ENCODE results near the gene GDPD4. TPM values are rescaled to one million over a fixed set of nuclear protein-coding genes. Genes with fewer than 3 reads are reported as not detected.

Gene GDPD4
- total RNA-seq, 1 donor from 2014 or later: not detected

DNA sequence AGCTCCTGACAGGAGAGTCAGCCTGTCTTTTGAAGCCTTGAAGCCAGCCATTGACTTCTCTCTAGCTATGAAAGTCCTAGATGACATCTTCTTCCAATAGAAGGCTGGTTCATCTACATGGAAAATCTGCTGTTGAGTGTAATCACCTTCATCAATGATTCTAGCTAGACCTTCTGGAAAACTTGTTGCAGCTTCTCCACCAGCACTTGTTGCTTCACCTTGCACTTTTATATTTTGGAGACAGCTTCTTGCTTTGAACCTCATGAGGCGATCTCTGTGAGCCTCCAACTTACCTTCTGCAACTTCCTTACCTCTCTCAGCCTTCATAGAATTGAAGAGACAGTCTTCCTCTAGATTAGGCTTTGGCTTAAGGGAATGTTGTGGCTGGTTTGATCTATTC lies 115.2 kb downstream of the GDPD4 start:
- no peak for DNase-seq (ENCODE audit: low spot score in 2 of 2, unreplicated experiment in 2 of 2)
- TF ChIP-seq, protein P1, sequence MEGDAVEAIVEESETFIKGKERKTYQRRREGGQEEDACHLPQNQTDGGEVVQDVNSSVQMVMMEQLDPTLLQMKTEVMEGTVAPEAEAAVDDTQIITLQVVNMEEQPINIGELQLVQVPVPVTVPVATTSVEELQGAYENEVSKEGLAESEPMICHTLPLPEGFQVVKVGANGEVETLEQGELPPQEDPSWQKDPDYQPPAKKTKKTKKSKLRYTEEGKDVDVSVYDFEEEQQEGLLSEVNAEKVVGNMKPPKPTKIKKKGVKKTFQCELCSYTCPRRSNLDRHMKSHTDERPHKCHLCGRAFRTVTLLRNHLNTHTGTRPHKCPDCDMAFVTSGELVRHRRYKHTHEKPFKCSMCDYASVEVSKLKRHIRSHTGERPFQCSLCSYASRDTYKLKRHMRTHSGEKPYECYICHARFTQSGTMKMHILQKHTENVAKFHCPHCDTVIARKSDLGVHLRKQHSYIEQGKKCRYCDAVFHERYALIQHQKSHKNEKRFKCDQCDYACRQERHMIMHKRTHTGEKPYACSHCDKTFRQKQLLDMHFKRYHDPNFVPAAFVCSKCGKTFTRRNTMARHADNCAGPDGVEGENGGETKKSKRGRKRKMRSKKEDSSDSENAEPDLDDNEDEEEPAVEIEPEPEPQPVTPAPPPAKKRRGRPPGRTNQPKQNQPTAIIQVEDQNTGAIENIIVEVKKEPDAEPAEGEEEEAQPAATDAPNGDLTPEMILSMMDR (IDR thresholded peaks at IDR 0.05; ENCODE audit: unreplicated experiment): no peak
- H3K4me3 Mint-ChIP-seq: no peak overlapping the region
- H3K9me3 Mint-ChIP-seq: no peaks in the 10 kb centered on the region
- H3K4me1 Mint-ChIP-seq: no peaks in the 10 kb centered on the region
- no peaks in the 10 kb centered on the region for H3K27me3 Mint-ChIP-seq (ENCODE audit: low read depth)
- no peaks in the 10 kb centered on the region for H3K36me3 Mint-ChIP-seq
- H3K27ac Mint-ChIP-seq: no peak overlapping the region

DNA sequence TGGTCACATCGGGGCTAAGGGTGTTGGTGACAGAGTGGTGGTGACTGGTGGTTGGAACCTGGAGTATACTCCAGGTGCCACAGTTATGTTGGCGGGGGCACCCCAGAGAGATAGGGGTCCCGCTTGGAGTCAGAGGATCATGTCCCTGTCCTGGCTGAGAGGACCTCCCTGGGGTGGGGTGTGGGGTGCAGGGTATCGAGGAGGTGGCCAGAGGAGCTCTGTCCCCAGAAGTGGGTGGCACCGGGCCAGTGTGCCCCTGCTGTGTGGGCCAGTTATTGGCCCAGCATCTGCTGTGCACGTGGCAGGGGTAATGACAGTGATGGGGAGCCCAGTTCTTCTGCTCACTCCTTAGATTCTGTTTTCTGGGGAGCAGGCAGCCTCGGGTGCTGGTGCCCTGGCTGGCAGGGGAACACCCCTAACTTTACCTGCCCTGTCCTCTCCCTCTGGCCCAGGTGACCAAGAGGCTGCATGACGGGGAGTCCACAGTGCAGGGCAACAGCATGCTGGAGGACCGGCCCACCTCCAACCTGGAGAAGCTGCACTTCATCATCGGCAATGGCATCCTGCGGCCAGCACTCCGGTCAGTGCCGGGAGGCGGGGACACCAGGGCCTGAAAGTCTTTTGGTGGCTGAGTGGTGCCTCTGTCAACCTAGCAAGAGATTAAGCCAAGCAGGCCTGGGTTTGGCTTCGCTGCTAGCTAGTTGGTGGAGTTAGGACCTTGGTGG lies 117.2 kb downstream of the GDPD4 start:
- Mint-ChIP-seq H3K27me3 (ENCODE audit: low read depth) (no peaks in the 10 kb centered on the region), H3K4me1 (no peaks in the 10 kb centered on the region), H3K9me3 (no peaks in the 10 kb centered on the region), H3K36me3 (no peaks in the 10 kb centered on the region), H3K4me3 (no peak overlapping the region), H3K27ac (no peak overlapping the region)
- TF ChIP-seq, protein P1 (IDR thresholded peaks at IDR 0.05; ENCODE audit: unreplicated experiment): no peak
- DNase-seq (ENCODE audit: low spot score in 2 of 2, unreplicated experiment in 2 of 2): no peak

DNA sequence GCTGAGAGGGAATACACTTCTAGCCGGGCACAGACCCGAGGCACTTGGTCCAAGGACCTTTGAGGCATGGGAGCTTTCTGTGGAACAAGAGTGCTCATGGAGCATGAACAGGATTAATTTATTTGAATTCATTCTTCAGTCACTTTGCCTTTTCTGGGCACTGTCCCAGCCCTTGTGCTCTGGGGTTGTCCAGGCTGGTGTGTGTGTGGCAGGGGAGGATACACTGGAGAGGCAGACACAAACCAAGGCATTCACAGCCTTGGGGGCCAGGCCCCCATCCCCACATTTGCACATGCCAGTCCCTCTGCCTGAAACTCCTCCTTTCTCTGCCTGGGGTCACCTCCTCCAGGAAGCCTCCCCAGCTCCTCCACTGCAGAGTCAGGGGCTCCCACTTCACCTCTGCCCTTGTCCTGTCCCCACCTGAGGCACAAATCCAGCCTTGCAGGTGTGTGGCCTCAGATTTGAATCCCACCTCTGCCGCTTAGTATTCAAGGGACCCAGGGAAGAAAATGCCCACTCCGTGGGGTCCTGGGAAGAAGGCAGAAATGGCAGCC lies 118.0 kb downstream of the GDPD4 start:
- H3K36me3 Mint-ChIP-seq: no peaks in the 10 kb centered on the region
- peaks cover under 1% of the 10 kb centered on the region for H3K9me3 Mint-ChIP-seq
- H3K4me1 Mint-ChIP-seq: no peaks in the 10 kb centered on the region
- no peak for DNase-seq (ENCODE audit: low spot score in 2 of 2, unreplicated experiment in 2 of 2)
- H3K4me3 Mint-ChIP-seq: no peak overlapping the region
- no peaks in the 10 kb centered on the region for H3K27me3 Mint-ChIP-seq (ENCODE audit: low read depth)
- H3K27ac Mint-ChIP-seq: no peak overlapping the region
- TF ChIP-seq, protein P1 (IDR thresholded peaks at IDR 0.05; ENCODE audit: unreplicated experiment): no peak

DNA sequence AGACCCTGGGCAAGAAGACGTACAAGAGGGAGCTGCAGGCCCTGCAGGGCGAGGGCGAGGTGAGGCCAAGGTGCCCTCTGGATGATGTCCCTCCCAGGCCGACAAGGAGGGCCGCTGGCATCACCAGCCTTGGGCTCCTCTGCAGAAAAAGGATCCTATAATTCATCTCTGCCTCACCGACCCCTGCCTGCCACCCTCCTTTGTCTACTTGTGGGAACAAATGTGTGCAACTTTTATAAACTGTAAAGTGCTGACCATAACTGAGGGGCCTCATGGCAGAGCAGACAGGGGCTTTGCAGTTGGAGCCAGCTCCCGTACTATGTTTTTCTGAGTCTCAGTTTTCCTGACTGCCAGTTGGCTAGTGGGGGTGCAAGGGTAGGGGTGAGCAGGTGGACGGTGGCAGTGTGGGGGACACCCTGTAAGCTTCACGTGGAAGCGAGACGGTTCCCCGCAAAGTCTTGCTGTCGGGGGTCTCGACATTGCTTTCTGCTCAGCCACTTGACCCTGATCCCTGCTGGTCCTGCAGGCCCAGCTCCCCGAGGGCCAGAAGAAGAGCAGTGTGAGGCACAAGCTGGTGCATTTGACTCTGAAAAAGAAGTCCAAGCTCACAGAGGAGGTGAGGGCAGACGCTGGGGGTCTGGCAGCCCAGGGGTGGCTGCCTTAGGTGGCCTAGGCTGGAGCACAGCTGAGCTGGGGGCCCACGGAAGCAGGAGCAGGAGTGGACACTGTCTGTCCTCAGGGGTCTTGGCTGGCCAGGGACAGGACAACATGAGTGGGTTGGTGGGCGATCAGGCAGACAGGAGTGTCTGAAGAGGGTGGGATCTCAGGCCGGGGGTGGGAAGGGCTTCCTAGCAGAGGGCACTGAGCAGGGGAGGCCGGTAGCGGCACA lies 118.7 kb downstream of the GDPD4 start:
- Mint-ChIP-seq H3K36me3 (no peaks in the 10 kb centered on the region), H3K27me3 (ENCODE audit: low read depth) (no peaks in the 10 kb centered on the region), H3K4me1 (no peaks in the 10 kb centered on the region), H3K27ac (no peak overlapping the region), H3K4me3 (no peak overlapping the region), H3K9me3 (peaks cover 4% of the 10 kb centered on the region)
- DNase-seq (ENCODE audit: low spot score in 2 of 2, unreplicated experiment in 2 of 2): no peak
- TF ChIP-seq, protein P1 (IDR thresholded peaks at IDR 0.05; ENCODE audit: unreplicated experiment): no peak

DNA sequence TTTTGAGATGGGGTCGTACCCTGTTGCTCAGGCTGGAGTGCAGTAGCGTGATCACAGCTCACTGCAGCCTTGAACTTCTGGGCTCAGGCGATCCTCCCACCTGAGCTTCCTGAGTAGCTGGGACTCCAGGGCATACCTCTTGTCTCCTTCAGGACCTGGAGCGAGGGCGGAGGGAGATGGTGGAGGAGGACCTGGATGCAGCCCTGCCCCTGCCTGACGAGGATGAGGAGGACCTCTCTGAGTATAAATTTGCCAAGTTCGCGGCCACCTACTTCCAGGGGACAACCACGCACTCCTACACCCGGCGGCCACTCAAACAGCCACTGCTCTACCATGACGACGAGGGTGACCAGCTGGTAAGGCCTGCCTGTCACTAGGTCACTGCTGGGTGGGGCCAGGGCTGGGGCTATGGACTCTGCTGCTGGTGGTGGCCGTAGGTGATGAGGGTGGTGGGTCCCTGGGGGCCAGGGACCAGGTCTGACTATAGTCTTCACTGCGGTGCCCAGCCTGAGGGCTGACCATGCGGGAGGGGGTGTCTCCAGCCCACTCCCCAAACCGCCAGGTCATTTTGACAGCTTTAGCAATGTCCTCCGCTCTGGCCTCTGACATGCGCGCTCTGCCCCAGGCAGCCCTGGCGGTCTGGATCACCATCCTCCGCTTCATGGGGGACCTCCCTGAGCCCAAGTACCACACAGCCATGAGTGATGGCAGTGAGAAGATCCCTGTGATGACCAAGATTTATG lies 119.5 kb downstream of the GDPD4 start:
- H3K9me3 Mint-ChIP-seq: peaks cover 4% of the 10 kb centered on the region
- H3K4me1 Mint-ChIP-seq: no peaks in the 10 kb centered on the region
- H3K27me3 Mint-ChIP-seq (ENCODE audit: low read depth): no peaks in the 10 kb centered on the region
- H3K4me3 Mint-ChIP-seq: no peak overlapping the region
- H3K27ac Mint-ChIP-seq: no peak overlapping the region
- no peaks in the 10 kb centered on the region for H3K36me3 Mint-ChIP-seq
- TF ChIP-seq, protein P1 (IDR thresholded peaks at IDR 0.05; ENCODE audit: unreplicated experiment): no peak
- DNase-seq (ENCODE audit: low spot score in 2 of 2, unreplicated experiment in 2 of 2): no peak
